Measurements from ENCODE around the gene MICU1.

Gene MICU1

DNA sequence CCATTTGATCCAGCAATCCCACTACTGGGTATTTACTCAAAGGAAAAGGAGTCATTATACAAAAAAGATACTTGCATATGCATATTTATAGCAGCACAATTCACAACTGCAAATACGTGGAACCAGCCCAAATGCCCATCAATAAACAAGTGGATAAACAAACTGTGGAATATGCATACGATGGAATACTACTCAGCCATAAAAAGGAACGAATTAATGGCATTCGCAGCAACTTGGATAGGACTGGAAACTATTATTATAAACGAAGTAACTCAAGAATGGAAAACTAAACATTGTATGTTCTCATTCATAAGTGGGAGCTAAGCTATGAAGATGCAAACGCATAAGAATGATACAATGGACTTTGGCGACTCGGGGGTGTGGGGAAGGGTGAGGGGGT is 108.6 kb downstream of the MICU1 start:
- H3K27ac ChIP-seq, result no peak overlapping the region
- in situ Hi-C loops (cut with HindIII; ENCODE audit: low pct_ligation_motif_present, low sequenced_read_pairs), result no loop called here
- no peak for DNase-seq

DNA sequence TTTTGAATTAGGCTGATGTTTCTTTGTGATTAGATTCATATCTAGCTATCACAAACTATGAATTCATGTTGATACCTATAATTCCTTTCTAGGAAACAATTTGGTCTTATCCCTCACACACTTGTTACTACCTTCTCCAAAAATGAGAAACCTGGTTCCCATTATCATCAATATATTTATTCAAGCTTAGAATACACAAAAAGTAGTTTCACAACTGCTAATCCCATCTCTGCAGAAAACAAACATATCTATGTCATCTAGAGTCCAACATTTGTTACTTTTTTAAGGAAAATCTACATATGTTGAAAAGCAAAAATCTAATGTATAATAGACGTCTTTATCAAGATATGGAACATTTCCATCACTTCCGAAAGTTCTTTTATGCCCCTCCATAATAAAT is 110.4 kb downstream of the MICU1 start:
- Histone ChIP-seq H3K4me3 (ENCODE audit: low read depth, low read length) (no peak overlapping the region), H3K36me3 (replicated peaks) (no peaks in the 10 kb centered on the region), H3K27me3 (replicated peaks) (no peaks in the 10 kb centered on the region), H3K27ac (no peak overlapping the region)
- in situ Hi-C loops (cut with HindIII; ENCODE audit: low pct_ligation_motif_present, low sequenced_read_pairs), result no loop called here
- no peak for DNase-seq
- no peak for TF ChIP-seq CTCF (IDR thresholded peaks at IDR 0.05; ENCODE audit: low read depth, low read length, missing control alignments)

More for the DNA sequence above, 108.6 kb downstream of the MICU1 start:
- TF ChIP-seq CTCF (IDR thresholded peaks at IDR 0.05; ENCODE audit: low read depth, low read length, missing control alignments), result no peak
- no peaks in the 10 kb centered on the region for H3K27me3 ChIP-seq (replicated peaks)
- H3K4me3 ChIP-seq (ENCODE audit: low read depth, low read length), result no peak overlapping the region
- no peaks in the 10 kb centered on the region for H3K36me3 ChIP-seq (replicated peaks)

DNA sequence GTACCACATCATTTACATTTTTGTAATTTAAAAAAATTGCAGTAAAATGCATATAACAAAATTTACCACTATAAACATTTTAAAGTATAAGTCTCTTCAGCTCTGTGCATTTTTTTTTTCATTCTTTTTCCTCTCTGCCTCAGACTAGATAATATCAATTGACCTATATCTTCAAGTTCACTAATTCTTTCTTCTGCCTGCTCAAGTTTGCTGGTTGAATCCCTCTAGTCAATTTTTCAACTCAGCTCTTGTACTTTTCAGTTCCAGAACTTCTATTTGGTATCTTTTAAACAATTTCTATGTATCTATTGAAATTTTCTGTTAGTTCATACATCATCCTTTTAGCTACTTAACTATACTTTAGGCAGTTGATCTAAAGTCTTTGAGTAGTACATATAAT is 112.0 kb downstream of the MICU1 start:
- no peaks in the 10 kb centered on the region for H3K27me3 ChIP-seq (replicated peaks)
- H3K36me3 ChIP-seq (replicated peaks), result no peaks in the 10 kb centered on the region
- in situ Hi-C loops (cut with HindIII; ENCODE audit: low pct_ligation_motif_present, low sequenced_read_pairs), result no loop called here
- H3K27ac ChIP-seq, result no peak overlapping the region
- H3K4me3 ChIP-seq (ENCODE audit: low read depth, low read length), result no peak overlapping the region
- DNase-seq, result no peak
- no peak for TF ChIP-seq CTCF (IDR thresholded peaks at IDR 0.05; ENCODE audit: low read depth, low read length, missing control alignments)

- no peak overlapping the region for H3K27ac ChIP-seq
These were observed 114.4 kb downstream of the MICU1 start for GRCh38 chr10:72511459-72511858.

DNA sequence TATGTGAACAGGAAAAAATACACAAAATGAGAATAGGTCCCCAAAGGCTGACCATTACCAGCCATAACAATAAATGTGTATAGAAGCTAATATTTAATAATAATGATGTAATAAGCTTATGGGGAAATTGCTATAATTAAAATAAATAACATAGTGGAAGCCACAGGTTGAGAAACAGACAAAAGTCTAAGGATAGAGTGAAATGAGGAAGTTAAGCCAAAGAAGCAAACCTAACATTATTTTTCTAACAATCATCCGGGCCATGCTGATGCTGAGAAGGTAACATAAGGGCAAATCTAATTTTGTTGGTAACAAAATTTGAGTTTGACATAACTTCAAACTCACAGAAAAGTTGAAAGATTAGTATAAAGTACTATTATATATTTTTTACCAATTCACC is 115.9 kb downstream of the MICU1 start:
- Histone ChIP-seq H3K27me3 (replicated peaks) (no peaks in the 10 kb centered on the region), H3K36me3 (replicated peaks) (no peaks in the 10 kb centered on the region), H3K27ac (no peak overlapping the region), H3K4me3 (ENCODE audit: low read depth, low read length) (no peak overlapping the region)
- in situ Hi-C loops (cut with HindIII; ENCODE audit: low pct_ligation_motif_present, low sequenced_read_pairs), result no loop called here
- DNase-seq, result no peak
- TF ChIP-seq CTCF (IDR thresholded peaks at IDR 0.05; ENCODE audit: low read depth, low read length, missing control alignments), result no peak

More at GRCh38 chr10:72511459-72511858, 114.4 kb downstream of the MICU1 start:
- H3K27me3 ChIP-seq (replicated peaks), result no peaks in the 10 kb centered on the region
- in situ Hi-C loops (cut with HindIII; ENCODE audit: low pct_ligation_motif_present, low sequenced_read_pairs), result no loop called here
- no peaks in the 10 kb centered on the region for H3K36me3 ChIP-seq (replicated peaks)
- DNase-seq, result no peak
- H3K4me3 ChIP-seq (ENCODE audit: low read depth, low read length), result no peak overlapping the region
- TF ChIP-seq CTCF (IDR thresholded peaks at IDR 0.05; ENCODE audit: low read depth, low read length, missing control alignments), result no peak

DNA sequence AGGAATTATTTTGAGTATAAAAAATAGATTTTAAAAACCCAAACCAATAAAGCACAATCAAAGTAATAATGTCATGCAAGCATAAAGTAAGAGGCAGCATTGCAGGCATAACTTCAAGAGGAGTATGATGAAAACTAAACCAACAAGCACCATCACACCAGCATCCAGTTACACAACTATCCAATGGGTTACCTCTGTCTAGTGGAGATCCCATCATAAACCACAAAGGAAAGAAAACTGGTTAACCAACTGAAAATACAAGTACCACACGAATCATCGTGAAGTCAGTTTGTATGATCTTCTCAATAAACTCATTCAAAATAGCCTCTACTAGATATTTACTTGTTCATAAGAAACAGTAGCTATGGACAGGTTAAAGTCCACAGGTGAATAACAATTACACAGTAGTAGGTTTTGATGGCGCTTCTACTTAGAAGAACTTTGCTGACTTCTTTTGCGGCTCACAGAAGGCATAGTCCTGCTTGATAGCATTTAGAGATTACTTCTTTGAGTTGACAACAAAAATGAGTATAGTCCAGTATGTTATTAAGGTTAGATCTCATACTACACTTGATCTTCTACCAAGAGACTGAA is 116.6 kb downstream of the MICU1 start:
- TF ChIP-seq CTCF (IDR thresholded peaks at IDR 0.05; ENCODE audit: low read depth, low read length, missing control alignments), result no peak
- in situ Hi-C loops (cut with HindIII; ENCODE audit: low pct_ligation_motif_present, low sequenced_read_pairs), result no loop called here
- no peak overlapping the region for H3K4me3 ChIP-seq (ENCODE audit: low read depth, low read length)
- H3K36me3 ChIP-seq (replicated peaks), result no peaks in the 10 kb centered on the region
- H3K27me3 ChIP-seq (replicated peaks), result no peaks in the 10 kb centered on the region
- no peak overlapping the region for H3K27ac ChIP-seq
- DNase-seq, result no peak
